H1 (cell line): Measurements from ENCODE around the gene TTC33. TPM values are rescaled to one million over a fixed set of nuclear protein-coding genes. Genes with fewer than 3 reads are reported as not detected.

ENCODE experiments used
- CTCF ChIA-PET: fragments of 300-600 bp; sonication (Branson Sonifier 250); formaldehyde crosslinking; loops from one replicate; lab custom pipeline; 2021; ENCODE audit not compliant: partially characterized antibody; lab: Charles Lee
- POLR2A ChIA-PET: fragments of 300-600 bp; sonication (Branson Sonifier 250); formaldehyde crosslinking; loops from one replicate; lab custom pipeline; 2021; ENCODE audit warnings: inconsistent platforms; ENCODE audit not compliant: partially characterized antibody; lab: Charles Lee
- DNase-seq, 2 experiments: peaks; one replicate each; pipeline versions ENCODE4 v3.0.0 to v3.0.0-alpha.2; 2010 to 2022; ENCODE audit warnings: low spot score in 2 of 2, low read depth in 1 of 2, mixed read lengths in 1 of 2
- FAIRE-seq: peaks from 2 replicates; lab custom pipeline; 2011; peaks lifted over from hg19 to GRCh38; lab: Jason Lieb, UNC
- H2AFZ ChIP-seq: 2 replicates; pipeline ENCODE4 v1.8.1; 2012; ENCODE audit warnings: low read length, inconsistent platforms
- H2AK5ac ChIP-seq: 2 replicates; pipeline ENCODE4 v1.6.1; 2013; ENCODE audit warnings: low read depth, low read length
- H2BK120ac ChIP-seq: replicated peaks from 2 replicates; pipeline ENCODE3; 2013; ENCODE audit warnings: low read depth, low read length, inconsistent platforms
- H2BK12ac ChIP-seq: 2 replicates; pipeline ENCODE4 v1.6.1; 2013; ENCODE audit warnings: low read depth, low read length
- H2BK15ac ChIP-seq: 2 replicates; pipeline ENCODE4 v1.6.1; 2013; ENCODE audit warnings: low read length
- H2BK20ac ChIP-seq: 2 replicates; pipeline ENCODE4 v1.6.1; 2013; ENCODE audit warnings: low read length
- H2BK5ac ChIP-seq: 2 replicates; pipeline ENCODE4 v1.6.1; 2013; ENCODE audit warnings: low read depth, low read length
- H3K14ac ChIP-seq: 2 replicates; pipeline ENCODE4 v1.6.1; 2013; ENCODE audit warnings: inconsistent platforms; ENCODE audit not compliant: insufficient read length
- H3K18ac ChIP-seq: 2 replicates; pipeline ENCODE4 v1.6.1; 2013; ENCODE audit warnings: low read length; ENCODE audit errors: extremely low read depth
- H3K23ac ChIP-seq: 2 replicates; pipeline ENCODE4 v1.6.1; 2013; ENCODE audit warnings: inconsistent platforms; ENCODE audit not compliant: insufficient read length
- H3K23me2 ChIP-seq: 2 replicates; pipeline ENCODE4 v1.6.1; 2013; ENCODE audit warnings: low read depth, low read length
- H3K27ac ChIP-seq: 2 replicates; pipeline ENCODE4 v1.6.1; 2011; ENCODE audit warnings: low read depth, low read length, inconsistent platforms
- H3K27me3 ChIP-seq, 4 experiments: replicated peaks in 1 of 4; 1 replicate in 1 of 4; 2 replicates in 3 of 4; pipeline versions ENCODE4 v1.6.1 to v1.8.1; 2011 to 2013; ENCODE audit warnings: low read length in 3 of 4, mild to moderate bottlenecking in 3 of 4, inconsistent platforms in 2 of 4, mixed read lengths in 2 of 4, moderate library complexity in 1 of 4; ENCODE audit not compliant: control insufficient read depth in 3 of 4, insufficient read depth in 3 of 4; ENCODE audit errors: extremely low read depth in 1 of 4
- H3K36me3 ChIP-seq, 4 experiments: 2 replicates each; pipeline versions ENCODE4 v1.6.1 to v1.8.1; 2011 to 2013; ENCODE audit warnings: mild to moderate bottlenecking in 4 of 4, low read length in 3 of 4, moderate library complexity in 2 of 4, control low read depth in 1 of 4, inconsistent platforms in 1 of 4; ENCODE audit not compliant: insufficient read depth in 4 of 4, control insufficient read depth in 2 of 4
- H3K4ac ChIP-seq: replicated peaks from 2 replicates; pipeline ENCODE3; 2013; ENCODE audit warnings: low read length, low read depth, mixed read lengths, inconsistent platforms; ENCODE audit not compliant: insufficient read length
- H3K4me1 ChIP-seq, 4 experiments: replicated peaks in 1 of 4; 1 replicate in 1 of 4; 2 replicates in 3 of 4; pipeline versions ENCODE4 v1.6.1 to v1.8.1; 2011 to 2013; ENCODE audit warnings: low read length in 3 of 4, inconsistent platforms in 2 of 4, mixed read lengths in 1 of 4; ENCODE audit not compliant: insufficient read depth in 4 of 4, control insufficient read depth in 3 of 4
- H3K4me2 ChIP-seq, 2 experiments: 2 replicates each; pipeline versions ENCODE4 v1.6.1 to v1.8.1; 2011 to 2013; ENCODE audit warnings: low read depth in 2 of 2, low read length in 2 of 2, control low read depth in 1 of 2, inconsistent platforms in 1 of 2, mild to moderate bottlenecking in 1 of 2; ENCODE audit not compliant: insufficient read depth in 1 of 2
- H3K4me3 ChIP-seq, 4 experiments: fragments of 200-600, 300-600 bp in 1 of 4; sonication (generic), shearing (Covaris generic), sonication (Bioruptor Twin) in 1 of 4; 2 replicates each; pipeline versions ENCODE4 v1.5.1 to v1.8.1; 2011 to 2016; ENCODE audit warnings: low read length in 4 of 4, low read depth in 3 of 4, control low read depth in 2 of 4, inconsistent platforms in 2 of 4, mild to moderate bottlenecking in 2 of 4, mixed read lengths in 1 of 4, moderate library complexity in 1 of 4; ENCODE audit not compliant: insufficient read depth in 2 of 4; ENCODE audit errors: extremely low read depth in 1 of 4
- H3K56ac ChIP-seq: replicated peaks from 2 replicates; pipeline ENCODE3; 2013; ENCODE audit warnings: low read depth, mild to moderate bottlenecking, mixed read lengths, low read length, inconsistent platforms; ENCODE audit not compliant: insufficient read length
- H3K79me1 ChIP-seq: 2 replicates; pipeline ENCODE4 v1.6.1; 2013; ENCODE audit warnings: low read depth, low read length, control low read depth
- H3K79me2 ChIP-seq, 2 experiments: 2 replicates each; pipeline versions ENCODE4 v1.6.1 to v1.8.1; 2012 to 2013; ENCODE audit warnings: low read length in 2 of 2, mild to moderate bottlenecking in 2 of 2, inconsistent platforms in 1 of 2; ENCODE audit not compliant: insufficient read depth in 2 of 2, control insufficient read depth in 1 of 2
- H3K9ac ChIP-seq, 4 experiments: replicated peaks in 1 of 4; 1 replicate in 1 of 4; 2 replicates in 3 of 4; pipeline versions ENCODE4 v1.6.1 to v1.8.1; 2011 to 2013; ENCODE audit warnings: low read depth in 3 of 4, low read length in 3 of 4, control low read depth in 2 of 4, mild to moderate bottlenecking in 2 of 4, moderate library complexity in 2 of 4, inconsistent platforms in 1 of 4; ENCODE audit errors: extremely low read depth in 1 of 4
- H3K9me3 ChIP-seq, 2 experiments: 2 replicates each; pipeline versions ENCODE4 v1.6.1 to v1.8.1; 2012 to 2013; ENCODE audit warnings: mild to moderate bottlenecking in 2 of 2, moderate library complexity in 2 of 2, control low read depth in 1 of 2, inconsistent platforms in 1 of 2, low read depth in 1 of 2, low read length in 1 of 2, mixed read lengths in 1 of 2; ENCODE audit not compliant: insufficient read depth in 2 of 2
- H4K20me1 ChIP-seq, 2 experiments: replicated peaks in 1 of 2; 2 replicates each; pipeline versions ENCODE3 to v1.8.1; 2011 to 2013; ENCODE audit warnings: inconsistent platforms in 2 of 2, low read length in 2 of 2, mild to moderate bottlenecking in 1 of 2; ENCODE audit not compliant: insufficient read depth in 2 of 2, control insufficient read depth in 1 of 2
- H4K5ac ChIP-seq: 2 replicates; pipeline ENCODE4 v1.6.1; 2013; ENCODE audit warnings: low read length, low read depth, mixed read lengths, inconsistent platforms; ENCODE audit not compliant: insufficient read length
- H4K8ac ChIP-seq: 2 replicates; pipeline ENCODE4 v1.8.0; 2013; ENCODE audit warnings: mild to moderate bottlenecking, moderate library complexity, low read length, inconsistent platforms; ENCODE audit not compliant: insufficient read depth; ENCODE audit errors: extremely low read depth
- H4K91ac ChIP-seq: replicated peaks from 2 replicates; pipeline ENCODE3; 2013; ENCODE audit warnings: low read length, mixed read lengths, inconsistent platforms; ENCODE audit not compliant: insufficient read length
- GABPA ChIP-seq: IDR thresholded peaks from 2 replicates; pipeline ENCODE4 v1.6.1; 2011; ENCODE audit warnings: mild to moderate bottlenecking, low read length, moderate library complexity, borderline replicate concordance; ENCODE audit not compliant: insufficient read depth
- RFX5 ChIP-seq: IDR thresholded peaks from 2 replicates; pipeline ENCODE4 v1.6.1; 2011; ENCODE audit warnings: low read depth, low read length, improper control_type of control experiment, borderline replicate concordance
- WGBS, 2 experiments: shearing (Covaris generic) in 1 of 2; methylation state at CpG; one replicate each; pipeline versions ENCODE4 v1.1.6 to v1.1.7; 2013 to 2015; ENCODE audit warnings: low lambda C conversion rate in 2 of 2, mixed read lengths in 2 of 2, inconsistent platforms in 1 of 2, low coverage in 1 of 2, missing lambda C conversion rate in 1 of 2; ENCODE audit not compliant: insufficient replicate concordance in 2 of 2, insufficient coverage in 1 of 2, insufficient read length in 1 of 2; ENCODE audit errors: extremely low coverage in 1 of 2, missing lambda C conversion rate in 1 of 2; 5-methylcytosine and 5-hydroxymethylcytosine counted together
- polyA plus RNA-seq, 7 experiments: library from polyadenylated mRNA; depleted of rRNA in 3 of 7; stranded (reverse) in 5 of 7; unstranded in 2 of 7; fragments of >200 nt in 5 of 7; fragments of 200-250 nt in 2 of 7; gene quantifications; 1 replicate in 5 of 7; 2 replicates in 1 of 7; 4 replicates in 1 of 7; pipeline versions ENCODE4 v1.2.1 to v1.2.3, GENCODE V29; 2011 to 2013; ENCODE audit warnings: missing spikeins in 2 of 7, mixed read lengths in 2 of 7
- total RNA-seq: library from RNA; stranded (reverse); fragmentation: NEBNext Ultra II Directional; extraction: Animal tissue kit (Norgen Biotek cat#: 25700); gene quantifications from 2 replicates; pipeline ENCODE4 v1.2.1, GENCODE V29; 2021

Gene TTC33
- total and polyA plus RNA-seq, 2 of the 8 experiments (the other 6 are each of a cell fraction or from before 2014, with no cell fraction given): 1.2 to 12.6 TPM

DNA sequence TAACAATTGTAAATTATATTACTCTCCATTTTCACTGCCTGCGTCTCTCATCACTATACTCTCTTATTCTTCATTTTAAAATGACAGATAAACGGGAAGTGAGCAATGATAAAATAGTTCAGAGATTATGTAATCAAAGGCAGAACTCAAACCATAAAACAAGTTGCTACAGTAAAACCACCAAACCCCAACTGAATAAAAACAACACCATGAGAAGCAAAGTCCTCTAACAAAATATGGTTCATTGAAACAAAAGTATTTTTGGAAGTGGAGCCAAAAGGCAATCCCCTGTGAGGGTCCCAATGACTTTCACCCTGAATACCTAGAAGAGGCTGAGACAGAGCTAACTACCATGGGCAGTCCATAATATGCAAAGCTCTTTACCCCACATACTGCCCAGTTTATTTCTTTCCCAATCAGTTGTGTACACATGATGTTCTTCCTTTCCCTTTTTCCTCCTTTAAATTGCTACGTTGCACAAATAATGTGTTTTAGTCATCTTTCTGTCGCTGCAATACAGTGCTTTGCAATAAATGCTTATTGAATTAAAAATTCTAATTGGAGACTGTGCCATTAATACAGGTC, 140.1 kb downstream of the TTC33 start:
- POLR2A ChIA-PET: no interaction called here

More for the DNA sequence above, 140.1 kb downstream of the TTC33 start:
- no peak for DNase-seq
- no peak overlapping the region for H2AFZ ChIP-seq
- no peaks in the 10 kb centered on the region for H3K79me1 ChIP-seq
- H3K9me3 ChIP-seq: no peaks in the 10 kb centered on the region
- no peaks in the 10 kb centered on the region for H3K27me3 ChIP-seq
- no peak overlapping the region for H2BK5ac ChIP-seq
- no peaks in the 10 kb centered on the region for H4K20me1 ChIP-seq
- H3K9ac ChIP-seq: no peak overlapping the region
- H2BK12ac ChIP-seq: no peak overlapping the region
- H2BK120ac ChIP-seq: no peak overlapping the region
- H3K18ac ChIP-seq: no peak overlapping the region
- no peak overlapping the region for H3K14ac ChIP-seq
- H3K79me2 ChIP-seq: no peaks in the 10 kb centered on the region
- H2BK20ac ChIP-seq: no peak overlapping the region
- 86% methylated on average over 4 of the region's 4 CpGs; no CpG with 5 or more reads in 1 of the 2 experiments for WGBS, 2 experiments
- H3K4me1 ChIP-seq: no peaks in the 10 kb centered on the region
- H3K4ac ChIP-seq: no peak overlapping the region
- FAIRE-seq: no peak
- H3K4me2 ChIP-seq: no peak overlapping the region
- no peak overlapping the region for H3K56ac ChIP-seq
- CTCF ChIA-PET: no interaction called here
- H3K23ac ChIP-seq: no peak overlapping the region
- H3K27ac ChIP-seq: no peak overlapping the region
- no peaks in the 10 kb centered on the region for H3K36me3 ChIP-seq
- H3K23me2 ChIP-seq: no peaks in the 10 kb centered on the region
- no peak overlapping the region for H4K5ac ChIP-seq
- H4K8ac ChIP-seq: no peak overlapping the region
- H2AK5ac ChIP-seq: no peak overlapping the region
- TF ChIP-seq GABPA (no peak), RFX5 (no peak)
- no peak overlapping the region for H3K4me3 ChIP-seq
- H2BK15ac ChIP-seq: no peak overlapping the region
- no peak overlapping the region for H4K91ac ChIP-seq
